ENCODE results near the gene NUMB. TPM values are rescaled to one million over a fixed set of nuclear protein-coding genes. Genes with fewer than 3 reads are reported as not detected.

NUMB gene
- total RNA-seq, 1 donor from 2014 or later = 218 TPM

DNA sequence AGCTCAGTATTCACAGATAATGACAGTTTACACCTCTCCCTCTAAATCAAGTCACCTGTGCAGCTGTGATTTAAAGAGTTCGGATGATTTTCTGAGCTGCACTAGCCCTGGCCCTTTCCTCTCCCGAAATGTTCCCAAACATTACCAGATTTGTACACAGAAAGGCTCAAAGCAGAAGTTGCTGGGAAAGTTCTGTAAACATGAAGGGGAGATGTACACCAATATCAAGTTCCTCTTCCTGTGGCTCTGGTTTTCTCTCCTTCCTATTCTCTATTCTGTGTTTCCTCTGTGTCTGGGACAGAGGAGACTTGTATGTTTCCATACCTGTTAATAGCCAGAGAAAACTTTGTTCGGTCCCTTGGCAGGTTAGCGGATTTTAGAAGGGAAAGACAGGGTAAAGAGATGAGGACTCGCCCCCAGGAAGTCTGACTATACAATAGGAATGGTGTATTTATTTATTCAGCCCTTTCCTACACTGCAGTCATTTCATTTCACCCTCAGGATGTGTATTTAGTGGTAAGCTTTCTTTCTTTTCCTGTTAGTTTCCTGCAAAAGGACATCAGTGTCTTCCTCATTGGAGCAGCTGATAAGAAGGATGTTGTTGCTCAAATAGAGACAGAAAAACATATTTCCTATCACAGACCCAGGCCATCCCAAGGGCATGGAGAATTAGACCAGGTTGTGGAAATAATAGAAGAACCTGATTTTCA is 7.6 kb upstream of the NUMB start:
- no peaks in the 10 kb centered on the region for H3K27me3 Mint-ChIP-seq (ENCODE audit: unreplicated experiment)
- H3K4me1 Mint-ChIP-seq (ENCODE audit: unreplicated experiment) = peaks cover 67% of the 10 kb centered on the region
- no peaks in the 10 kb centered on the region for H3K36me3 Mint-ChIP-seq (ENCODE audit: low read depth, unreplicated experiment)
- TF ChIP-seq, protein P1, sequence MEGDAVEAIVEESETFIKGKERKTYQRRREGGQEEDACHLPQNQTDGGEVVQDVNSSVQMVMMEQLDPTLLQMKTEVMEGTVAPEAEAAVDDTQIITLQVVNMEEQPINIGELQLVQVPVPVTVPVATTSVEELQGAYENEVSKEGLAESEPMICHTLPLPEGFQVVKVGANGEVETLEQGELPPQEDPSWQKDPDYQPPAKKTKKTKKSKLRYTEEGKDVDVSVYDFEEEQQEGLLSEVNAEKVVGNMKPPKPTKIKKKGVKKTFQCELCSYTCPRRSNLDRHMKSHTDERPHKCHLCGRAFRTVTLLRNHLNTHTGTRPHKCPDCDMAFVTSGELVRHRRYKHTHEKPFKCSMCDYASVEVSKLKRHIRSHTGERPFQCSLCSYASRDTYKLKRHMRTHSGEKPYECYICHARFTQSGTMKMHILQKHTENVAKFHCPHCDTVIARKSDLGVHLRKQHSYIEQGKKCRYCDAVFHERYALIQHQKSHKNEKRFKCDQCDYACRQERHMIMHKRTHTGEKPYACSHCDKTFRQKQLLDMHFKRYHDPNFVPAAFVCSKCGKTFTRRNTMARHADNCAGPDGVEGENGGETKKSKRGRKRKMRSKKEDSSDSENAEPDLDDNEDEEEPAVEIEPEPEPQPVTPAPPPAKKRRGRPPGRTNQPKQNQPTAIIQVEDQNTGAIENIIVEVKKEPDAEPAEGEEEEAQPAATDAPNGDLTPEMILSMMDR (IDR thresholded peaks at IDR 0.05; ENCODE audit: unreplicated experiment) = no peak
- peak; percentile 14 for DNase-seq (ENCODE audit: low spot score)
- H3K27ac Mint-ChIP-seq (ENCODE audit: unreplicated experiment) = peak overlapping the region; percentile 98
- no peaks in the 10 kb centered on the region for H3K9me3 Mint-ChIP-seq (ENCODE audit: unreplicated experiment)
- peak overlapping the region; percentile 89 for H3K4me3 Mint-ChIP-seq (ENCODE audit: unreplicated experiment)

DNA sequence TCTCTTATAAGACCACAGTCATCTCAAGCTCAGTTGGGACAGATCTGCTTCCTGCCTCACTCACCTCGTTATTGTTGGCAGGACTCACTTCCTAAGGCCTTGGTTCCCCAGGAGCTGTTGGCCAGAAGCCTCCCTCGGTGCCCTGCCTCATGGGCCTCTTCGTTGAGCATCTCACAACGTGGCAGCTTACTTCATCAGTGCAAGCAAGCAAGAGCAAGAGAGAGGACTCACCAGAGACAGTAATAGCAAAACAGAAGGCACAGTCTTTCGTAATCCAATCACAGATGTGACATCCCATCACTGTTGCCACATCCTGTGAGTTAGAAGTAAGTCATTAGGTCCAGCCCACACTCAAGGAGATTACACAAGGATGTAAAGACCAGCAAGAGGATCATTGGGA is 5.1 kb upstream of the NUMB start:
- Mint-ChIP-seq H3K9me3 (ENCODE audit: unreplicated experiment) (no peaks in the 10 kb centered on the region), H3K27me3 (ENCODE audit: unreplicated experiment) (peaks cover 2% of the 10 kb centered on the region), H3K4me3 (ENCODE audit: unreplicated experiment) (peak overlapping the region; percentile 65), H3K27ac (ENCODE audit: unreplicated experiment) (peak overlapping the region; percentile 45), H3K4me1 (ENCODE audit: unreplicated experiment) (peaks cover 86% of the 10 kb centered on the region), H3K36me3 (ENCODE audit: low read depth, unreplicated experiment) (peaks cover 9% of the 10 kb centered on the region)
- DNase-seq (ENCODE audit: low spot score) = no peak
- TF ChIP-seq, protein P1 (IDR thresholded peaks at IDR 0.05; ENCODE audit: unreplicated experiment) = no peak

DNA sequence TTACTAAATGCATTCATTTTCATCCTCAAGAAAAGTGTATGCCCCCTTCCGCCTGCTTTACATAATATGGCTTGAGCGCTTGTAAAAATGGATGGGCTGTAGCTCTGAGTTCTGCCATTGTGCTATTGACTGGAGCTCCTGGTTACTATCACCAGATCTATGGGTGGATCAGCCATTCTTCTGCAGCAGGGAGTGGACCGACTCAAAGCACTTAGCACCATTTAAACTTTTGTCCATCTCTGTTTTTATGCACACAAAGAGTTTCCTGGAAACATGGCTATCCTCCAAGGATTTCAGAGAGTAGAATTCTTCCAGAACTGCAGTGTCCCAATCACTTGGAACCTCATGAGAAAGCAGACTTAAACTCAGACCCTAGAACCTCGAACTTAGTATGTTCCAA is 4.5 kb upstream of the NUMB start:
- DNase-seq (ENCODE audit: low spot score) = no peak
- Mint-ChIP-seq H3K4me3 (ENCODE audit: unreplicated experiment) (no peak overlapping the region), H3K9me3 (ENCODE audit: unreplicated experiment) (no peaks in the 10 kb centered on the region), H3K27ac (ENCODE audit: unreplicated experiment) (no peak overlapping the region), H3K36me3 (ENCODE audit: low read depth, unreplicated experiment) (peaks cover 11% of the 10 kb centered on the region), H3K4me1 (ENCODE audit: unreplicated experiment) (peaks cover 86% of the 10 kb centered on the region), H3K27me3 (ENCODE audit: unreplicated experiment) (peaks cover 4% of the 10 kb centered on the region)
- TF ChIP-seq, protein P1 (IDR thresholded peaks at IDR 0.05; ENCODE audit: unreplicated experiment) = no peak

GRCh38 chr14:73462048-73462715 is 3.8 kb upstream of the NUMB start:
- Mint-ChIP-seq H3K4me3 (ENCODE audit: unreplicated experiment) (peak overlapping the region; percentile 34), H3K27ac (ENCODE audit: unreplicated experiment) (peak overlapping the region; percentile 4), H3K9me3 (ENCODE audit: unreplicated experiment) (no peaks in the 10 kb centered on the region), H3K27me3 (ENCODE audit: unreplicated experiment) (peaks cover 4% of the 10 kb centered on the region), H3K4me1 (ENCODE audit: unreplicated experiment) (peaks cover 84% of the 10 kb centered on the region), H3K36me3 (ENCODE audit: low read depth, unreplicated experiment) (peaks cover 16% of the 10 kb centered on the region)
- DNase-seq (ENCODE audit: low spot score) = no peak
- TF ChIP-seq, protein P1 (IDR thresholded peaks at IDR 0.05; ENCODE audit: unreplicated experiment) = no peak

DNA sequence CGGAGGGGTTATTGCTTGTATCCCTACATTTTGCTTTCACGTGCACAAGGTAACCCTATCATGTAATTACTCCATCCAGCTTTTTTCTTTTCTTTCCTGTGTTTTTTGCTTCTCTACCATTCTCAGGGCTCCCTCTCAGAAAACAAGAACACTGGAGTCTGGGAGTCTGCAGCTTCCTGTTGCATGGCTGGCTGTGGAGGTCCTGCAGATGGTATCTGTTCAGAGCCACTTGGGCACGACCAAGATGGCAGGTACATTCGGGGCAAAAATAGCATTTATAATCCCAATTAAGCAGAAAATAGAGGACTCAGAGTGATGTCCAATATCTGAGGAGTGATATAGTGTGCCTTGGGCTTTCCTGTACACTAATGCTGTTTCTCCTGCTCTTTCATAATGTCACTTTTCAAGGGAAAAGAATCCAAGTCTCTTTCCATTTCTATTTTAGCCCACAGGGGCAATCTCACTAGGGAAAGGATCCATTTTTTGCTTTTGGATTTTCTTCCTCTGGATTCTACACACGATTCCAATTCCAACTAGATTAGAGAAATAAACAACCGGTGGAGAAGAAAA is 3.2 kb upstream of the NUMB start:
- H3K4me1 Mint-ChIP-seq (ENCODE audit: unreplicated experiment) = peaks cover 79% of the 10 kb centered on the region
- no peak for DNase-seq (ENCODE audit: low spot score)
- peaks cover 4% of the 10 kb centered on the region for H3K27me3 Mint-ChIP-seq (ENCODE audit: unreplicated experiment)
- no peaks in the 10 kb centered on the region for H3K9me3 Mint-ChIP-seq (ENCODE audit: unreplicated experiment)
- TF ChIP-seq, protein P1 (IDR thresholded peaks at IDR 0.05; ENCODE audit: unreplicated experiment) = no peak
- H3K36me3 Mint-ChIP-seq (ENCODE audit: low read depth, unreplicated experiment) = peaks cover 17% of the 10 kb centered on the region
- H3K27ac Mint-ChIP-seq (ENCODE audit: unreplicated experiment) = peak overlapping the region; percentile 50
- peak overlapping the region; percentile 34 for H3K4me3 Mint-ChIP-seq (ENCODE audit: unreplicated experiment)

Measured in endothelial cell (in vitro differentiated cells).